Neutrophil (primary cell): Measurements from ENCODE around the gene GOLGB1.

Source experiments
- H3K27ac ChIP-seq: fragments of 200-600 bp; sonication (generic); 2 replicates; pipeline ENCODE4 v1.5.1; 2016; ENCODE audit warnings: mild to moderate bottlenecking, moderate library complexity
- H3K27me3 ChIP-seq: fragments of 200-600 bp; sonication (generic); 2 replicates; pipeline ENCODE4 v1.6.0; 2016; ENCODE audit warnings: mild to moderate bottlenecking
- H3K36me3 ChIP-seq: fragments of 200-600 bp; sonication (generic); 2 replicates; pipeline ENCODE4 v1.5.1; 2017
- H3K4me1 ChIP-seq, 2 experiments: fragments of 200-600 bp in 1 of 2; sonication (generic) in 1 of 2; 1 replicate in 1 of 2; 2 replicates in 1 of 2; pipeline versions ENCODE4 v1.5.1 to v1.6.1; 2013 to 2016; ENCODE audit warnings: low read depth in 1 of 2, low read length in 1 of 2, mild to moderate bottlenecking in 1 of 2, moderate library complexity in 1 of 2; ENCODE audit not compliant: control insufficient read depth in 1 of 2, insufficient read depth in 1 of 2
- H3K4me3 ChIP-seq, 2 experiments: fragments of 200-600 bp in 1 of 2; sonication (generic) in 1 of 2; 1 replicate in 1 of 2; 2 replicates in 1 of 2; pipeline ENCODE4 v1.5.1; 2013 to 2016; ENCODE audit warnings: low read depth in 1 of 2, low read length in 1 of 2, mild to moderate bottlenecking in 1 of 2, moderate library complexity in 1 of 2
- H3K9me3 ChIP-seq: fragments of 200-600 bp; sonication (generic); 2 replicates; pipeline ENCODE4 v1.5.1; 2016
- TF ChIP-seq, protein P1 (sequence below): fragments of 200-600 bp; sonication (generic); IDR thresholded peaks from 2 replicates; pipeline ENCODE4 v1.5.1; 2016; ENCODE audit warnings: antibody characterized with exemption

Gene GOLGB1

GRCh38 chr3:121722411-121722810 is 27.1 kb downstream of the GOLGB1 start:
- no peaks in the 10 kb centered on the region for H3K9me3 ChIP-seq
- H3K4me1 ChIP-seq, result no peaks in the 10 kb centered on the region
- no peak overlapping the region for H3K4me3 ChIP-seq
- TF ChIP-seq, protein P1, sequence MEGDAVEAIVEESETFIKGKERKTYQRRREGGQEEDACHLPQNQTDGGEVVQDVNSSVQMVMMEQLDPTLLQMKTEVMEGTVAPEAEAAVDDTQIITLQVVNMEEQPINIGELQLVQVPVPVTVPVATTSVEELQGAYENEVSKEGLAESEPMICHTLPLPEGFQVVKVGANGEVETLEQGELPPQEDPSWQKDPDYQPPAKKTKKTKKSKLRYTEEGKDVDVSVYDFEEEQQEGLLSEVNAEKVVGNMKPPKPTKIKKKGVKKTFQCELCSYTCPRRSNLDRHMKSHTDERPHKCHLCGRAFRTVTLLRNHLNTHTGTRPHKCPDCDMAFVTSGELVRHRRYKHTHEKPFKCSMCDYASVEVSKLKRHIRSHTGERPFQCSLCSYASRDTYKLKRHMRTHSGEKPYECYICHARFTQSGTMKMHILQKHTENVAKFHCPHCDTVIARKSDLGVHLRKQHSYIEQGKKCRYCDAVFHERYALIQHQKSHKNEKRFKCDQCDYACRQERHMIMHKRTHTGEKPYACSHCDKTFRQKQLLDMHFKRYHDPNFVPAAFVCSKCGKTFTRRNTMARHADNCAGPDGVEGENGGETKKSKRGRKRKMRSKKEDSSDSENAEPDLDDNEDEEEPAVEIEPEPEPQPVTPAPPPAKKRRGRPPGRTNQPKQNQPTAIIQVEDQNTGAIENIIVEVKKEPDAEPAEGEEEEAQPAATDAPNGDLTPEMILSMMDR, result no peak
- no peak overlapping the region for H3K27ac ChIP-seq
- peaks cover 69% of the 10 kb centered on the region for H3K36me3 ChIP-seq
- H3K27me3 ChIP-seq, result no peaks in the 10 kb centered on the region

DNA sequence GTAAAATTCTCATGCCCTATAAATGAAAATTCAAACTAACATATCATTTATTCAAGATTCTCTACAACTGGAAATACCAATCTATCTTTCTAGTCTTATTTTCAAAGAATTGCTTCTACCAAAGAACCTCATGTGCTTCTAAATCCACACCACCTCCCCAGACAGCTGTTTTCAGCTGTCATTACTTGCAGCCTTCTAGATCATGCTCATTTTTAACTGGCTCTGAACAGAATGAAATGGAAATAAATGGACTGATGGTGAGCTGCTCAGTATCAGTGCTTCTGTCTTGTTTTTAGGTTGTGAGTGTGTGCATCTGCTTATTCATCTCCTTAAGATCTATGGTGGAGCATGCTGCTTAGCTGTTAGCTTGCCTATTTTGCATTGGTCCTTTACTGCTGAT is 29.4 kb downstream of the GOLGB1 start:
- TF ChIP-seq, protein P1, result no peak
- Histone ChIP-seq H3K27me3 (no peaks in the 10 kb centered on the region), H3K36me3 (peaks cover 80% of the 10 kb centered on the region), H3K4me3 (no peak overlapping the region), H3K9me3 (no peaks in the 10 kb centered on the region), H3K4me1 (no peaks in the 10 kb centered on the region), H3K27ac (no peak overlapping the region)

- TF ChIP-seq, protein P1, result no peak
- Histone ChIP-seq H3K36me3 (peaks cover 76% of the 10 kb centered on the region), H3K27ac (no peak overlapping the region), H3K4me1 (no peaks in the 10 kb centered on the region), H3K9me3 (no peaks in the 10 kb centered on the region), H3K27me3 (no peaks in the 10 kb centered on the region), H3K4me3 (no peak overlapping the region)
Observed at GRCh38 chr3:121719423-121719822, 30.1 kb downstream of the GOLGB1 start.

GRCh38 chr3:121718205-121718846 is 31.2 kb downstream of the GOLGB1 start:
- peaks cover 86% of the 10 kb centered on the region for H3K36me3 ChIP-seq

DNA sequence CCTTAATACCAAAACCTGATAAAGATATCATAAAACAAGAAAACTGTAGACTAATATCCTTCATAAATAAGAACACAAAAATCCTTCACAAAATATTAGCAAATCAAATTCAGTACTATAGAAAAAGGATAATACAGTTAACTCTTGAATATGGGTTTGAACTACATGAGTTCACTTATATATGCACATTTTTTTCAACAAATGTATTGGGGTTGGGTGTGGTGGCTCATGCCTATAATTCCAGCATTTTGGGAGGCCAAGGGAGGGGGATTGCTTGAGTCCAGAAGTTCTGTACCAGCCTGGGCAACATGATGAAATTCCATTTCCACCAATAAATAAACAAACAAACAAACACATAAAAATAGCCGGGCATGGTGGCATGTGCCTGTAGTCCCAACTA is 39.2 kb downstream of the GOLGB1 start:
- no peaks in the 10 kb centered on the region for H3K9me3 ChIP-seq
- no peaks in the 10 kb centered on the region for H3K4me1 ChIP-seq
- H3K36me3 ChIP-seq, result peaks cover 31% of the 10 kb centered on the region
- no peak overlapping the region for H3K4me3 ChIP-seq
- TF ChIP-seq, protein P1, result no peak
- no peak overlapping the region for H3K27ac ChIP-seq
- no peaks in the 10 kb centered on the region for H3K27me3 ChIP-seq

More at GRCh38 chr3:121718205-121718846, 31.2 kb downstream of the GOLGB1 start:
- Histone ChIP-seq H3K4me1 (no peaks in the 10 kb centered on the region), H3K27ac (no peak overlapping the region), H3K9me3 (no peaks in the 10 kb centered on the region), H3K4me3 (no peak overlapping the region), H3K27me3 (no peaks in the 10 kb centered on the region)
- TF ChIP-seq, protein P1, result no peak
